Hematopoietic multipotent progenitor cell treated with erythropoietin and hydrocortisone succinate and interleukin-3 and kit ligand, for 15 days (in vitro differentiated cells): Measurements from ENCODE around the gene RAB44.

Source experiments
- DNase-seq: peaks from one replicate; pipeline ENCODE4 v3.0.0-alpha.2; 2015; ENCODE audit warnings: low spot score

The RAB44 gene

DNA sequence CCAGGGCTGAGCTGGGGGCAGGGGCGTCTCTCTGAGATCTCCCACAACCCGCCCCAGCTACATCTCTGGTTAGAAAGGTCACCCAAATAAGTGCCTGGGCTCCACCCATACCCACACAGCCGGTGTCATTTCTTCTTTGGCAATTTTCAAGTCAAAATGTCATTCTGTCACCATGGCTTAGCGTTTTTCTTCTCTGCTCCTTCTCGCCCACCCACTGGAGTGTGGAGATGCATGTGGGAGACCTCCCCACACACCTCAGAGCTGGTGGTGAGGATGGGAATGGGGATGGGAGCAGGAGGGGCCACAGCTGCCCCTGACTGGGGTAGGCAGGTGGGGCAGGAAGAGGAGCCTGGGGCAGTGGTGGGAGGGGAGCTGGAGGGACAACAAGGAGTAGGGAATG is 78.5 kb downstream of the RAB44 start:
- no peak for DNase-seq

DNA sequence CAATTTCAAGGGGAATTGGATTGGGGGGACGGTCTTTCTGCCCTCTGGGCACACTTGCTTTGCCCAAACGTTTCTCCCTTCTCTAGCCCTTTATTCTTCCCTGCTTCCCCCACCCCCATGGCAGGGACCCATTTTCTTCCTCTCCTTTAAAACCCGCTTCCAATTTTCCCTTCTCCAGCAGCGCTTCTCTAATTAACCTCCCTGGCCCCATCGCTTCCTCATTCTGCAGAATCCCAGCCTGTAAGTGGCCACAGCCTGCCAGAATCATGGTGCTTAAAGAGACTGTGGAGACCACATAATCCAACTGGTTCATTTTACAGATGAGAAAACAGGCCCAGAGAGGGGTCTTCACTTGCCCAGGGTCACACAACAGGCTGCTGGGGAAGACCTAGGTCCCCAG is 80.2 kb downstream of the RAB44 start:
- DNase-seq, result no peak

DNA sequence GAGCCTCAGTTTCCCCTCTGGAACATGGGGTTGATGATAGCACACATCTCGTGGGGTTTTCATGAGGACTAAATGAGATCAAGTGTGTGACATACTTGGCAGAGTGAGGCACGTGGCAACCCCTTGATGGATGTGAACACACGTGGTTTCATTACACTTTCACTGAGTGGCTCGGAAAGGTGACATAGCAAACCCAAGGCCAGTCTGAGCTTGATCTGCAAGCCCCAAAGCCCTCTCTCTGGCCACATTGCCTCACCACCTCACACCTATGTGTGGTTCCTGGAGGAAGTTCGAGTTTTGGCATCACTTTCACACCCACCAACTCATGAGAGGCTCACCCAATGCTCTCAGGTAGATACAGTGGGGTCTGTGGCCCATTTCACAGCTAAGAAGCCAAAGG is 81.6 kb downstream of the RAB44 start:
- no peak for DNase-seq

DNA sequence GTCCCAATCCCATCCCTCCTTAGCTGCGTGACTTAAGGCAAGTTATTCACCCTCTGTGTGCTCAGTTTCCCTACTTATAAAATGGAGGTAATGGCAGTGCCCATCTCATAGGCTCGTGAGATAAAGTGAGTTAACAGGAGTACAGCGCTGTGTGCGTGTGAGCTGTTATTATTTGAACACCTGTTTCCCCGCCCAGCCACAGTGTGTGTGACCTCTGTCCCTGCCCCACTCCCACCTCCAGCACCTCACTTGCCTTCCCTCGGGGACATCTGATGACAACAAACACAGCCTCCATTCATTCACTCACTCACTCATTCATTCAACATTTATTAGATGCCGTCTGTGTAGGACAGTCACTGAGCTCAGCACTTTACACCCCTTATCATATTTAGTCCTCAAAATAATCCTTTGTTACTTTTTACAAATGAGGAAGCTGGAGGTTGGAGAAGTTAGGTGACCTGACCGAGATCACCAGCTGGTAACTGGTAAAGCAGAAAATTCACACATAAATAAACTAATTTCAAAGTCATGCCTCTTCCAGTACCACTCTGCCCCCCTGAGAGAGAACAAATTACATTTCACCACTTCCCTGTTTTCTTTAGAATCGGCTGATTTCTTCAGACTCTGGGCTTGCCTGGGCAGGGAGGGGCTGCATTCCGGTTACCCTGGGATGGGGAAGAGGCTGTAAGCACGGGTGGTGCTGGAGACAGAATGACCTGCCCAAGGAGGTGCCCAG is 83.0 kb downstream of the RAB44 start:
- no peak for DNase-seq

DNA sequence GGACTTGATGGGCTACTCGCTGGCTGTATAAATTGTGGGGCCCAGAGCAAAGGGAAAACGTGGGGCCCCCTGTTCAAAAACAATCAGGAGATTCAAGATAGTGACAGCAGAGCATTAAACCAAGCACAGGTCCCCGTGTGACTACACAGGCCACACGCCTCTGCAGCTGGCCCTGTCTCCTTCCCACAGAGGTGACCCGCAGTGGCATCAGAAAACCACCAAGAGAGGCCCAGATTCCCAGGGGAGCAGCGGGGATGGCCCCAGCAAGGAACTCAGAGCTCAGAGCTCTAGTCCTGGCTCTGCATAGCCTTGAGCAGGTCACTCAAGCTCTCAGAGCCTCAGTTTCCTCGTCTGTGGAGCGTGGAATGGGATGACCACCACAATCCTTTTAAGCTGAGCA is 84.0 kb downstream of the RAB44 start:
- no peak for DNase-seq
